Measurements from ENCODE around the gene PIK3CD.
"Not testable (repeated sequence)": the region's sequence is repeated elsewhere in the genome, so short reads cannot be mapped to it uniquely, and the experiment has no call there.

DNA sequence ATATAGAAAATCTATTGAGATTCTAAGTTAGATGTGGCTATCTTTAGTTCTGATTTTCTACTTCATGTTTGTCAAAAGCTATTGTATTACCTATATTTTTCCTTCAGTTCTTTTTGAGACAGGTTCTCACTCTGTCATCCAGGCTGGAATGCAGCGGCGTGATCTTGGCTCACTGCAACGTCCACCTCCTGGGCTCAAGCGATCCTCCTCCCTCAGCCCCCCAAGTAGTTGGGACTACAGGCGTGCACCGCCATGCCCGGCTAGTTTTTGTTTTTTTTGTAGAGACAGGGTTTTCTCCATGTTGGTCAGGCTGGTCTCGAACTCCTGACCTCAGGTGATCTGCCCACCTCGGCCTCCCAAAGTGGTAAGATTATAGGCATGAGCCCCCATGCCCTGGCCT is 96.9 kb downstream of the PIK3CD start:
- TF ChIP-seq, protein P1, sequence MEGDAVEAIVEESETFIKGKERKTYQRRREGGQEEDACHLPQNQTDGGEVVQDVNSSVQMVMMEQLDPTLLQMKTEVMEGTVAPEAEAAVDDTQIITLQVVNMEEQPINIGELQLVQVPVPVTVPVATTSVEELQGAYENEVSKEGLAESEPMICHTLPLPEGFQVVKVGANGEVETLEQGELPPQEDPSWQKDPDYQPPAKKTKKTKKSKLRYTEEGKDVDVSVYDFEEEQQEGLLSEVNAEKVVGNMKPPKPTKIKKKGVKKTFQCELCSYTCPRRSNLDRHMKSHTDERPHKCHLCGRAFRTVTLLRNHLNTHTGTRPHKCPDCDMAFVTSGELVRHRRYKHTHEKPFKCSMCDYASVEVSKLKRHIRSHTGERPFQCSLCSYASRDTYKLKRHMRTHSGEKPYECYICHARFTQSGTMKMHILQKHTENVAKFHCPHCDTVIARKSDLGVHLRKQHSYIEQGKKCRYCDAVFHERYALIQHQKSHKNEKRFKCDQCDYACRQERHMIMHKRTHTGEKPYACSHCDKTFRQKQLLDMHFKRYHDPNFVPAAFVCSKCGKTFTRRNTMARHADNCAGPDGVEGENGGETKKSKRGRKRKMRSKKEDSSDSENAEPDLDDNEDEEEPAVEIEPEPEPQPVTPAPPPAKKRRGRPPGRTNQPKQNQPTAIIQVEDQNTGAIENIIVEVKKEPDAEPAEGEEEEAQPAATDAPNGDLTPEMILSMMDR (IDR thresholded peaks at IDR 0.05; ENCODE audit: poor library complexity): not testable (repeated sequence)
- not testable (repeated sequence) for TF ChIP-seq EZH2 (IDR thresholded peaks at IDR 0.05; ENCODE audit: borderline replicate concordance)
